Measurements from ENCODE around the gene TNRC6C.
"Not testable (repeated sequence)": the region's sequence is repeated elsewhere in the genome, so short reads cannot be mapped to it uniquely, and the experiment has no call there.

TNRC6C gene

DNA sequence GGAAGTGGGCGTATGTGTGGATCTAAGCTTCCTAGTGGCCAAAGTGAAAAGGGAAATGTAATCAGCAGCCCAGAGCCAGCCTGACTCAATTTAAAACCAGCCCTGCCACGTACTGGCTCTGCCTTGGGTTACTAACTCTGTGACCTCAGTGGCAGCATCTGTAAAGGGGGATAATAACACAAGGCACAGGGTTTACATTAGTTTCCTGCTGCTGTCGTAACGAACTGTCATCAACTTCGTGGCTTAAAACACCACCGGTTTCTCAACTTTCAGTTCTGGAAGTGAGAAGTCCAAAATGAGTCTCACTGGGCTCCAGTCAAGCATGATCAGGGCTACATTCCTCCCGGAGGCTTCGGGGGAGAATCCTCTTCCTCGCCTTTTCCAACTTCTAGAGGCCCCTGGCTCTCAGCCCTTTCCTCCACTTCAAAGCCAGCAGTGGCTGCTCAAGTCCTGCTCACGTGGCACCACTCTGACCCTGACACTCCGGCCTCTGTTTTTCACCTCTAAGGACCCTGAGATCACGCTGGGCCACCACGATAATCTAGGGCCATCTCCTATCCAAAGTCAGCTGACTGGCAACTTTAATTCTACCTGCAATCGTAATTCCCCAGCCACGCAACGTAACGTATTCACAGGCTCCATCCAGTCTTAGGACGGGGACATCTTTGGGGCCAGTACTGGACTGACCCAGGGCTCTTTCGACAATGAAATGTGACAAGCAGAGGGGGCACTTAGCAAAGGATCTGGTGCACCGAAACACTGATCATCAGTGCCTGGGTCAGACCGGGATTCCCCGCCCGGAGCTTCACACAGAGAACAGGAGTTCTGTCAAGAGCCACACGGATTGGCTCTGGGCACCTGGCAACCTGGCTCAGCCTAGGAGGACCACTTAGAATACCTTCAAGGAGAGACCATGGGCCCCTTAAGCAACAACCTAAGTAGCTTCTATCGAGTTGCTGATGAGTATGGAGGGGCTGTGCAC lies 155.6 kb downstream of the TNRC6C start:
- POLR2A ChIA-PET = interaction anchor here (0.8 to 2.3 kb wide), 3 partner anchors 61 to 156 kb away, joined by 3 to 6 read pairs (median 4); partner anchors contain the start of genes AFMID, TK1 and TNRC6C

DNA sequence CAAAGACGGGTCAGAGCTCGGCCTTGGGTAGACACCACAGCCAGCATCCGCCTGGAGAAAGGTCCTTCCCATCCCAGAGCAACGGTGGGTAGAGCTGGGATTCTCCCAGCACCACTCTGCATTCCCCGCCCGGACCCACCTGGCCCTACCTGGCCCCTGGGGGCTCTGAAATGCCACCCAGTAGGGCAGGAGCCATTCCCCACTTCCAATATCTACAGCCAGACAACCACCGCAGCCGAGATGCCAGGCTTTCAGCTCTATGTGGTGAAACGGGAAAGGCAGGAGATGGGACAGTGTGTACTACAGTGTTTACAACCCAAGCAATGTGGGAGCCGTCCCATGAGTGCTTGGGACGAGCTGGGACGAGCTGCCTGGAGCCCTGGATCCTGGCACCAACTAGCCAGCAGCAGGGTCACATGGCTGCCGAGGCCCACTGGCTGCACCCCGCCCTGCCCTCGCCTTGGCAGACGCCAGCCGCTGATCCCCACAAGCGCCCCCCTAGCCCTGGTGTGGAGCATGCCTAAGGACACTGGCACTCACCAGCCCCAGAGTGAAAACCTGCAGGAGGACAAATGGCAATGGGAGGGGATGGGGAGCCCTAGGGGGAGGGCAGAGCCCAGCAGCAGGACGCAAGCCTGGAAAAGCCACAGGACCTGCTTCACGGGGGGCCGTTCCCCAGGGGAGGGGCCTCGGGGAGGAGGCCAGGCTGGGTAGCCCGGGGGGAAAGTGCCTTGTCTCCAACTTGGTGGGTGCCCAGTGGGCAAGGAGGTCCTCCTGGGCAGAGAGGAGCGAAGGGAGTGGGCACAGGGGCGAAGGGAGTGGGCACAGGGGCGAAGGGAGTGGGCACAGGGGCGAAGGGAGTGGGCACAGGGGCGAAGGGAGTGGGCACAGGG lies 156.6 kb downstream of the TNRC6C start:
- TF ChIP-seq, protein P1, sequence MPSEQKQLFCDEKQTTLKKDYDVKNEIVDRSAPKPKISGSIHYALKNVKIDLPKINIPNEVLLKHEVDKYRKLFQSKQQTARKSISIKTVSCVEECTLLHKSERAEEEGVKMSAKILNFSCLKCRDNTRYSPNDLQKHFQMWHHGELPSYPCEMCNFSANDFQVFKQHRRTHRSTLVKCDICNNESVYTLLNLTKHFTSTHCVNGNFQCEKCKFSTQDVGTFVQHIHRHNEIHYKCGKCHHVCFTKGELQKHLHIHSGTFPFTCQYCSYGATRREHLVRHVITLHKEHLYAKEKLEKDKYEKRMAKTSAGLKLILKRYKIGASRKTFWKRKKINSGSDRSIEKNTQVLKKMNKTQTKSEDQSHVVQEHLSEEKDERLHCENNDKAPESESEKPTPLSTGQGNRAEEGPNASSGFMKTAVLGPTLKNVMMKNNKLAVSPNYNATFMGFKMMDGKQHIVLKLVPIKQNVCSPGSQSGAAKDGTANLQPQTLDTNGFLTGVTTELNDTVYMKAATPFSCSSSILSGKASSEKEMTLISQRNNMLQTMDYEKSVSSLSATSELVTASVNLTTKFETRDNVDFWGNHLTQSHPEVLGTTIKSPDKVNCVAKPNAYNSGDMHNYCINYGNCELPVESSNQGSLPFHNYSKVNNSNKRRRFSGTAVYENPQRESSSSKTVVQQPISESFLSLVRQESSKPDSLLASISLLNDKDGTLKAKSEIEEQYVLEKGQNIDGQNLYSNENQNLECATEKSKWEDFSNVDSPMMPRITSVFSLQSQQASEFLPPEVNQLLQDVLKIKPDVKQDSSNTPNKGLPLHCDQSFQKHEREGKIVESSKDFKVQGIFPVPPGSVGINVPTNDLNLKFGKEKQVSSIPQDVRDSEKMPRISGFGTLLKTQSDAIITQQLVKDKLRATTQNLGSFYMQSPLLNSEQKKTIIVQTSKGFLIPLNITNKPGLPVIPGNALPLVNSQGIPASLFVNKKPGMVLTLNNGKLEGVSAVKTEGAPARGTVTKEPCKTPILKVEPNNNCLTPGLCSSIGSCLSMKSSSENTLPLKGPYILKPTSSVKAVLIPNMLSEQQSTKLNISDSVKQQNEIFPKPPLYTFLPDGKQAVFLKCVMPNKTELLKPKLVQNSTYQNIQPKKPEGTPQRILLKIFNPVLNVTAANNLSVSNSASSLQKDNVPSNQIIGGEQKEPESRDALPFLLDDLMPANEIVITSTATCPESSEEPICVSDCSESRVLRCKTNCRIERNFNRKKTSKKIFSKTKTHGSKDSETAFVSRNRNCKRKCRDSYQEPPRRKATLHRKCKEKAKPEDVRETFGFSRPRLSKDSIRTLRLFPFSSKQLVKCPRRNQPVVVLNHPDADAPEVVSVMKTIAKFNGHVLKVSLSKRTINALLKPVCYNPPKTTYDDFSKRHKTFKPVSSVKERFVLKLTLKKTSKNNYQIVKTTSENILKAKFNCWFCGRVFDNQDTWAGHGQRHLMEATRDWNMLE (tag by site-specific recombination; conservative IDR thresholded peaks at IDR 0.05; ENCODE audit: low read depth) = no peak
- TF ChIP-seq ZIC2 (tag by site-specific recombination; IDR thresholded peaks at IDR 0.05) = peak; percentile 79
- Histone ChIP-seq H3K36me3 (ENCODE audit: control insufficient read depth in 2 of 2, insufficient read depth in 1 of 2, low read length in 2 of 2) (no peaks in the 10 kb centered on the region; a peak in 1 of 3 replicates), H3K4me3 (ENCODE audit: low read depth, low read length) (no peak overlapping the region), H3K9me3 (ENCODE audit: control insufficient read depth, insufficient read depth, low read depth, low read length) (no peaks in the 10 kb centered on the region), H3K27ac (ENCODE audit: extremely low read depth, low read depth, low read length) (no peak overlapping the region), H3K4me1 (ENCODE audit: control insufficient read depth, insufficient read depth, low read length) (no peaks in the 10 kb centered on the region)
- POLR2A ChIA-PET = interaction anchor here (0.8 to 2.3 kb wide), 4 partner anchors 9 to 157 kb away, joined by 3 to 6 read pairs (median 4); partner anchors contain the start of genes AFMID, TK1 and TNRC6C
- CTCF ChIA-PET = interaction anchor here (0.7 to 5.3 kb wide), 13 partner anchors 12 to 135 kb away, joined by 3 to 53 read pairs (median 4); partner anchors contain the start of genes AFMID and TK1

More for the DNA sequence above, 155.6 kb downstream of the TNRC6C start:
- TF ChIP-seq WT1 (tag by site-specific recombination; IDR thresholded peaks at IDR 0.05) (no peak), ZNF214 (tag by site-specific recombination; IDR thresholded peaks at IDR 0.05; ENCODE audit: borderline replicate concordance) (no peak)
- Histone ChIP-seq H3K27ac (ENCODE audit: extremely low read depth, low read depth, low read length) (no peak overlapping the region), H3K36me3 (ENCODE audit: control insufficient read depth in 2 of 2, insufficient read depth in 1 of 2, low read length in 2 of 2) (no peaks in the 10 kb centered on the region), H3K4me3 (ENCODE audit: low read depth, low read length) (no peak overlapping the region), H3K9me3 (ENCODE audit: control insufficient read depth, insufficient read depth, low read depth, low read length) (no peaks in the 10 kb centered on the region), H3K4me1 (ENCODE audit: control insufficient read depth, insufficient read depth, low read length) (no peaks in the 10 kb centered on the region)
- CTCF ChIA-PET = interaction anchor here (0.7 to 5.3 kb wide), 19 partner anchors 11 to 1143 kb away, joined by 3 to 53 read pairs (median 7); partner anchors contain the start of genes AFMID, TK1 and TMC6

DNA sequence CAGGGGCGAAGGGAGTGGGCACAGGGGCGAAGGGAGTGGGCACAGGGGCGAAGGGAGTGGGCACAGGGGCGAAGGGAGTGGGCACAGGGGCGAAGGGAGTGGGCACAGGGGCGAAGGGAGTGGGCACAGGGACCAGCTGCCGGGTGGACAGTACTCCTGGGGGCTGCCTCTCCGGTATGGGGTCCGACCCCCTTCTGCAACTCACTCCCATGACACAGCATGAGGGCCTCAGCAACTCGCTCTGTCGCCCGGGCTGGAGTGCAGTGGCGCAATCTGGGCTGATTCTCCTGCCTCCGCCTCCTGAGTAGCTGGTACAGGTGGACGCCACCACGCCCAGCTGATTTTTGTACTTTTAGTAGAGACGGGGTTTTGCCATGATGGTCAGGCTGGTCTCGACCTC lies 157.3 kb downstream of the TNRC6C start:
- ChIA-PET POLR2A (interaction anchor here (0.8 to 2.3 kb wide), 2 partner anchors 24 to 71 kb away, joined by 3 to 6 read pairs; partner anchors contain the start of genes AFMID and TK1), CTCF (interaction anchor here (0.5 to 5.3 kb wide), 13 partner anchors 9 to 595 kb away, joined by 3 to 53 read pairs (median 4); no protein-coding TSS in a partner anchor)
- H3K4me3 ChIP-seq (ENCODE audit: low read depth, low read length); H3K27ac ChIP-seq (ENCODE audit: extremely low read depth, low read depth, low read length); H3K4me1 ChIP-seq (ENCODE audit: control insufficient read depth, insufficient read depth, low read length); H3K36me3 ChIP-seq (ENCODE audit: control insufficient read depth in 2 of 2, insufficient read depth in 1 of 2, low read length in 2 of 2); H3K9me3 ChIP-seq (ENCODE audit: control insufficient read depth, insufficient read depth, low read depth, low read length): not testable (repeated sequence)

DNA sequence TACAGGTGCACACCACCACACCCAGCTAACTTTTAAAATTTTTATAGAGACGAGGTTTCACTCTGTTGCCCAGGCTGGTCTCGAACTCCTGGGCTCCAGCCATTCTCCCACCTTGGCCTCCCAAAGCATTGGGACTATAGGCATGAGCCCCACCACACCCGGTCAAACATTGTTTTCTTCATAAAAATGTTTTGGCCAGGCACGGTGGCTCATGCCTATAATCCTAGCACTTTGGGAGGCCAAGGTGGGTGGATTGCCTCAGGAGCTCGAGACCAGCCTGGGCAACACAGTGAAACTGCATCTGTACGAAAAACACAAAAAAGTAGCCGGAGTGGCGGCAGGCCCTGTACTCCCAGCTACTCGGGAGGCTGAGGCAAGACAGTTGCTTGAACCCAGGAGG lies 157.9 kb downstream of the TNRC6C start:
- CTCF ChIA-PET = interaction anchor here (0.5 to 5.3 kb wide), 11 partner anchors 9 to 383 kb away, joined by 3 to 53 read pairs (median 4); no protein-coding TSS in a partner anchor
- Histone ChIP-seq H3K4me3 (ENCODE audit: low read depth, low read length) (no peak overlapping the region), H3K4me1 (ENCODE audit: control insufficient read depth, insufficient read depth, low read length) (no peaks in the 10 kb centered on the region), H3K27ac (ENCODE audit: extremely low read depth, low read depth, low read length) (no peak overlapping the region), H3K9me3 (ENCODE audit: control insufficient read depth, insufficient read depth, low read depth, low read length) (no peaks in the 10 kb centered on the region), H3K36me3 (ENCODE audit: control insufficient read depth in 2 of 2, insufficient read depth in 1 of 2, low read length in 2 of 2) (no peaks in the 10 kb centered on the region; a peak in 1 of 3 replicates)
- POLR2A ChIA-PET = interaction anchor here (0.7 to 2.3 kb wide), 3 partner anchors 24 to 70 kb away, joined by 3 to 6 read pairs (median 3); partner anchors contain the start of genes AFMID and TK1
- no peak for TF ChIP-seq ZNF623 (tag by site-specific recombination; IDR thresholded peaks at IDR 0.05)
- TF ChIP-seq, protein P2, sequence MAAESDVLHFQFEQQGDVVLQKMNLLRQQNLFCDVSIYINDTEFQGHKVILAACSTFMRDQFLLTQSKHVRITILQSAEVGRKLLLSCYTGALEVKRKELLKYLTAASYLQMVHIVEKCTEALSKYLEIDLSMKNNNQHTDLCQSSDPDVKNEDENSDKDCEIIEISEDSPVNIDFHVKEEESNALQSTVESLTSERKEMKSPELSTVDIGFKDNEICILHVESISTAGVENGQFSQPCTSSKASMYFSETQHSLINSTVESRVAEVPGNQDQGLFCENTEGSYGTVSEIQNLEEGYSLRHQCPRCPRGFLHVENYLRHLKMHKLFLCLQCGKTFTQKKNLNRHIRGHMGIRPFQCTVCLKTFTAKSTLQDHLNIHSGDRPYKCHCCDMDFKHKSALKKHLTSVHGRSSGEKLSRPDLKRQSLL (tag by site-specific recombination; IDR thresholded peaks at IDR 0.05) = no peak
- no peak for TF ChIP-seq ZNF214 (tag by site-specific recombination; IDR thresholded peaks at IDR 0.05; ENCODE audit: borderline replicate concordance)
- TF ChIP-seq SALL2 (tag by site-specific recombination; IDR thresholded peaks at IDR 0.05; ENCODE audit: borderline replicate concordance) = no peak
- no peak for TF ChIP-seq ZNF114 (tag by site-specific recombination; IDR thresholded peaks at IDR 0.05)
- TF ChIP-seq GLIS1 (tag by site-specific recombination; IDR thresholded peaks at IDR 0.05) = no peak
- TF ChIP-seq ZNF221 (tag by site-specific recombination; IDR thresholded peaks at IDR 0.05; ENCODE audit: borderline replicate concordance) = no peak
- TF ChIP-seq ZNF658 (tag by site-specific recombination; IDR thresholded peaks at IDR 0.05) = no peak
- no peak for TF ChIP-seq ZNF792 (tag by site-specific recombination; IDR thresholded peaks at IDR 0.05)
- TF ChIP-seq ZNF133 (tag by site-specific recombination; IDR thresholded peaks at IDR 0.05) = no peak
- TF ChIP-seq, protein P3, sequence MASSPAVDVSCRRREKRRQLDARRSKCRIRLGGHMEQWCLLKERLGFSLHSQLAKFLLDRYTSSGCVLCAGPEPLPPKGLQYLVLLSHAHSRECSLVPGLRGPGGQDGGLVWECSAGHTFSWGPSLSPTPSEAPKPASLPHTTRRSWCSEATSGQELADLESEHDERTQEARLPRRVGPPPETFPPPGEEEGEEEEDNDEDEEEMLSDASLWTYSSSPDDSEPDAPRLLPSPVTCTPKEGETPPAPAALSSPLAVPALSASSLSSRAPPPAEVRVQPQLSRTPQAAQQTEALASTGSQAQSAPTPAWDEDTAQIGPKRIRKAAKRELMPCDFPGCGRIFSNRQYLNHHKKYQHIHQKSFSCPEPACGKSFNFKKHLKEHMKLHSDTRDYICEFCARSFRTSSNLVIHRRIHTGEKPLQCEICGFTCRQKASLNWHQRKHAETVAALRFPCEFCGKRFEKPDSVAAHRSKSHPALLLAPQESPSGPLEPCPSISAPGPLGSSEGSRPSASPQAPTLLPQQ (tag by site-specific recombination; IDR thresholded peaks at IDR 0.05) = no peak
- TF ChIP-seq GFI1B (tag by site-specific recombination; IDR thresholded peaks at IDR 0.05) = no peak

Measured in HEK293 (cell line).